Measurements from ENCODE around the gene IDI2.
"Not testable (repeated sequence)": the region's sequence is repeated elsewhere in the genome, so short reads cannot be mapped to it uniquely, and the experiment has no call there.

IDI2 gene

GRCh38 chr10:1025683-1026082, at the start of gene IDI2:
Gene IDI2, minus strand, starts transcription at chr10:1025859. Its CDS starts 1,136 bp downstream, at chr10:1024723.
- no peak for DNase-seq (ENCODE audit: low read depth)

GRCh38 chr10:1074748-1075308, 49.2 kb upstream of the IDI2 start:
- DNase-seq (ENCODE audit: low read depth), result no peak

- no peak for DNase-seq (ENCODE audit: low read depth)
Measured at GRCh38 chr10:1074052-1074747, 48.5 kb upstream of the IDI2 start.

- no peak for DNase-seq (ENCODE audit: low read depth)
Measured at GRCh38 chr10:1070919-1071318, 45.3 kb upstream of the IDI2 start.

GRCh38 chr10:1068380-1069361, 43.0 kb upstream of the IDI2 start:
- DNase-seq (ENCODE audit: low read depth), result no peak

DNA sequence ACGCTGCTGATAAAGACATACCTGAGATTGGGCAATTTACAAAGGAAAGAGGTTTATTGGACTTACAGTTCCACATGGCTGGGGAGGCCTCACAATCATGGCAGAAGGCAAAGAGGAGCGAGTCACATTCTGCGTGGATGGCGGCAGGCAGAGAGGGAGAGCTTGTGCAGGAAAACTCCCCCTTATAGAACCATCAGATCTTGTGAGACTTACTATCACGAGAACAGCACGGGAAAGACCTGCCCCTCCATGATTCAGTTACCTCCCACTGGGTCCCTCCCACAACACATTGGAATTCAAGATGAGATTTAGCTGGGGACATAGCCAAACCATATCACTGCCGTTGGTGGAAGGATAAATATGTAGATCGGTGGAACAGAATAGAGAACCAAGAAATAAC, 41.1 kb upstream of the IDI2 start:
- not testable (repeated sequence) for DNase-seq (ENCODE audit: low read depth)

- DNase-seq (ENCODE audit: low read depth), result no peak
Measured at GRCh38 chr10:1064964-1065247, 39.2 kb upstream of the IDI2 start.

GRCh38 chr10:1063232-1063865, 37.7 kb upstream of the IDI2 start:
- no peak for DNase-seq (ENCODE audit: low read depth)

GRCh38 chr10:1061930-1062774, 36.5 kb upstream of the IDI2 start:
- no peak for DNase-seq (ENCODE audit: low read depth)

DNA sequence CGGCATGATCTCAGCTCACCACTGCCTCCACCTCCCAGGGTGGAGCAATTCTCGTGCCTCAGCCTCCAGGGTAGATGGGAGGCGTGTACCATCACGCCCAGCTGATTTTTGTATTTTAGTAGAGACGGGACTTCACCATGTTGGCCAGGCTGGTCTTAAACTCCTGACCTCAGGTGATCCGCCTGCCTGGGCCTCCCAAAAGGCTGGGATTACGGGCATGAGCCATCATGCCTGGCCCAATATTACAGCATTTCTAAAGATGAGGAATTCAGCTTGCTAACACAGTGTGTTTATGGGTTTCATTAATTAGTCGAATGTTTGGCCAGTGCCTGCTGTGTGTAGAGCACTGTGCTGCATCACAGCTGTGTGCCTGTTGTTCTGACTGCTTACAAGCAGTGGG, 34.2 kb upstream of the IDI2 start:
- no peak for DNase-seq (ENCODE audit: low read depth)

DNA sequence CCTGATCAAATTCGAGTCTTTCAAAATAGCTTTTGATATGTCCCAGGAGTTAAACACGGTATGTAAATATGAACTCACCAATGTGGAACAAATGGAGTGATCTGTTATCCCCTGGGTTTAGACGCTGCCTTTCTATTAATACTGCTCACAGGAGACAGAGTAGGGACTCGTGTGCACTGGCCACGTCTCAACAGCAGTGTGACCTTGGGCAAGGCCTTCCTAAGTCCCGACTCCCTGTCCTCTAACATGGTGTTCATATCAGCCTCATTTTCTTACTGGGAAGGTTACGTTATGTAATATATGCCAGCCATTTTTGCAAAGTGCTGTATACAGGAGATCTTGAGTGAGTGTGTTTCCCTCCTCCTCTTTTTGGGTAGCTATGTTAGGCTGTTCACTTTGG, 32.4 kb upstream of the IDI2 start:
- no peak for DNase-seq (ENCODE audit: low read depth)

GRCh38 chr10:1057106-1057657, 31.5 kb upstream of the IDI2 start:
- no peak for DNase-seq (ENCODE audit: low read depth)

DNA sequence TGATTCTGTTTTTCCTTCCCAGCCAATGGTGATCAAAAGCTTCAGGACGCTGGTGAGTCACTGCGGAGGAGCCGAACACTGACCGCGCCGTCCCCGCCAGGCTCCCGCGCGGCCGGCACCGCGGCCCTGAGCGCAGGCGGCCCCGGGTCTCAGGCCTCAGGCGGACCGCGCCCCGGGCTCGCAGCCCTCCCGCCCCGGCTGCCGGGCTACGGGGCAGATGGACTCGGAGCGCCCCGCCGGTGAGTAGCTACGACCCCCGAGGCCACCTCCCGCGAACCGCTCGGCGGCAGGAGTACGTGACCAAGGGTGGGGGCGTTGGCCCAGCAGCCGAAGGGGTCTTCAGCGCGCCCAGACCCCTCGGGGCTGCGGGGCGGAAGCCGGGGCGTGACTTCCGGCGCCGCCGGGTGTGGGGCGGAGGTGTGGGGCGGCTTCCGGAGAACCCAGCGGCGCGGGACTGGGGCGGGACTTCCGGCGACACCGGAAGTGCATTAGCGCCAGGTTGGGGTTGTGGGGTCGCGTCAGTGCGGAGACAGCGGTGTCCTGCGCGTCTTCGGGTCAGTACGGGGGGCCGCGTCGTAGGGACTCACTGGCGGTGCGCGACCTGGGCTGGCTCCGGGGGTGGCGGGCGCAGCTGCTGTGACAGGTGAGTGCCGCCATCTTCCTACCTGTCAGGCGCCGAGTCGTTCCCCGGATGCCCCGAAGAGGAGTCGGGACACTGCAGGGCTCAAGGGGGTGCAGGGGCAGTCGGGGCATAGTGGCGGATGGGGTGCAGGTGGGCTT, 30.9 kb upstream of the IDI2 start, which contains the start of gene WDR37:
WDR37 (plus strand) TSS at position 60 of the 780 bp plus-strand sequence. CDS start 15,771 bp downstream, outside the sequence.
- peak; percentile 75 for DNase-seq (ENCODE audit: low read depth)

GRCh38 chr10:1054684-1055083, 29.0 kb upstream of the IDI2 start:
- DNase-seq (ENCODE audit: low read depth), result no peak

- DNase-seq (ENCODE audit: low read depth), result no peak
Measured at GRCh38 chr10:1050554-1050953, 24.9 kb upstream of the IDI2 start.

DNA sequence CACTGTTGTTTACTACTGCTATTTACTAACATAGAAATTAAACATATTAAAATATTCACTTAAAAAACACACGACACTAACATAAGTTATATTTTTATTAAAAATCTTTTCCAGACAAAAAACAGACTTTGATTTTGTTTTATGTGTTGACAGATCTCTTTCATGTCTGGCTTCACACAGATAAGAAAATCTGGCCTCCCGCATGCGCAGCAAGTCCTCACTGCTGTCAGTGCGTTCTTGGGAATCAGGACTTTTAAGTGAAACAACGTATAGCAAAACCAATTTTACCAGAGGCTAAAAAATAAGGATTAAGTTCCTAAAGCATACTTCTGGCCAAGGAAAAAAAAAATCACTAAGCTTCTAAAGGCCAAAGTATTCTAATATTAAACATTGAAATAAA, 24.5 kb upstream of the IDI2 start:
- DNase-seq (ENCODE audit: low read depth), result no peak

- no peak for DNase-seq (ENCODE audit: low read depth)
Measured at GRCh38 chr10:1049425-1049958, 23.8 kb upstream of the IDI2 start.

GRCh38 chr10:1048732-1049424, 23.2 kb upstream of the IDI2 start, which contains the start of gene IDI1:
Gene IDI1, minus strand, starts transcription at chr10:1049119. Its CDS starts 116 bp downstream, at chr10:1049003.
- peak; percentile 97 for DNase-seq (ENCODE audit: low read depth)

DNA sequence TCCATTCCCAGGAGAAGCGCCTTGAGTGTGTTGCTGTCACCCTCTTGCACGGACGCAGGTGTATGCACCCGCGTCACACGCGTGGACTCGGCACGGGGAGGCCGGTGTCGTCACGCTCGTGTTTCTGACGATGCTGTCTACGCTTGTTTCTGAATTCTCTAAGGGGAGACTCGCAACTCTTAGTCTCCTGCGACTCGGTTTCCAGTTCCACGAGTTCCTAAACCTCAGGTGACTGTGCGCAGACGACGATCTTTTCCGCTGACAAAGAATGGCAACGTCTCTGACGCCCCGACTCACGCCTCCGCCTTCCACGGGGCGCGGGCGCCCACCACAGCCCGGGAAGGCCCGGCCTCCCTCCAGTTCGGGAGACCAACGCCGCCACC, 22.7 kb upstream of the IDI2 start:
- no peak for DNase-seq (ENCODE audit: low read depth)

All from GM04504 (cell line).